Measurements from ENCODE around the gene CMSS1.

The CMSS1 gene

DNA sequence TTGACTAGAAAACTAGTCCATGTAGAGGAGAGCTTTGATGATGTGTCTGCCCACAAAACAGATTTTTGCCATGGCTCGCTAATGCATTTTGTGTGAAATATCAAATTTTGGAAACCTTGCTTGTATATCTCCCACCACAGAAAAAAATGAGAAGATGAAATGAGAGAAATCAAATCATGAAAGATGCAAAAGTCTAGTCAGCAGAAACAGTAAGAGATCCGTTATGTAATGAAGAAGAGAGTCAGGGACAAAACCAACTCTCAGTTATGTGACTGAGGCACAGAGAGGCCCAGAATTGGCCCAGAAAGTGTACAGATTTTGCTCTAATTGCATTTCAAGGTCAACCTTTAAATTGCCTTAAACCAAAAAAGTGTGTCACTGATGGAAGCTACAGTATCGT is 189.7 kb downstream of the CMSS1 start:
- Histone ChIP-seq H3K27ac (ENCODE audit: low read depth, low read length, severe bottlenecking) (no peak overlapping the region), H3K4me1 (ENCODE audit: control insufficient read depth, insufficient read depth, low read length, poor library complexity, severe bottlenecking) (peaks cover 37% of the 10 kb centered on the region), H3K4me3 (ENCODE audit: extremely low read depth, insufficient read depth, low read length, poor library complexity, severe bottlenecking) (no peak overlapping the region), H3K9me3 (ENCODE audit: control insufficient read depth, low read length) (no peaks in the 10 kb centered on the region), H3K36me3 (ENCODE audit: control insufficient read depth, insufficient read depth, low read length) (no peaks in the 10 kb centered on the region)
- 88 to 94% methylated on average over 1 of the region's 3 CpGs for WGBS, 2 experiments (ENCODE audit: insufficient coverage in 2 of 2)

DNA sequence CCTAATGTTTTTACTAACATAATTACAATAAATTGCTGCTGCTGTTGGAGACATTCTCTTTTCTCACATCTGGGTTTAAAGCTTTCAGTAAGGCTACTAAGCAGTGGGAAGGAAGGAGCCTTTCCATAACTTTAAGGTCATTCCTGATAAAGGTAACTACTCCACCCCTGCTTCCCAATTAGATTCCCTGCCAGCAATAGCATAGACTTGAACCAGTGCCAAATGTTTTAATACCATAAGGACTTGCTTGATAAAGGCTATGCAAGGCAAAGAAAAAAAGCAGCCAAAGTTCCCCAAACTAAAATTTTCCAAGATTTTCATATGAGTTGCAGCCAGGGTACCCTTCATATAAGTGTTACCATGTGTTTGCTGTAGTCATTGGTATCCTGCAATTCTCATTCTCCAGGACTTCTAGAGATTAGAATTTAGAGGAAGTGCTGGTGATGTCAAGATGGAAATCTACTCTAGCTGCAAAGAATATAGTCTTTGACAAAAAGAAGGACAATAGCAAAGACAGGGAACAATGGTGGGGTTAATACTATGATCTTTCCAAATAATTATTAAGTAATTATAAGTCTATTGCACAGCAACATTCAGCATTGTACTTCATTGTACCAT is 190.5 kb downstream of the CMSS1 start:
- H3K4me3 ChIP-seq (ENCODE audit: extremely low read depth, insufficient read depth, low read length, poor library complexity, severe bottlenecking) = no peak overlapping the region
- peaks cover 31% of the 10 kb centered on the region for H3K4me1 ChIP-seq (ENCODE audit: control insufficient read depth, insufficient read depth, low read length, poor library complexity, severe bottlenecking)
- H3K9me3 ChIP-seq (ENCODE audit: control insufficient read depth, low read length) = no peaks in the 10 kb centered on the region
- H3K27ac ChIP-seq (ENCODE audit: low read depth, low read length, severe bottlenecking) = no peak overlapping the region
- H3K36me3 ChIP-seq (ENCODE audit: control insufficient read depth, insufficient read depth, low read length) = no peaks in the 10 kb centered on the region

DNA sequence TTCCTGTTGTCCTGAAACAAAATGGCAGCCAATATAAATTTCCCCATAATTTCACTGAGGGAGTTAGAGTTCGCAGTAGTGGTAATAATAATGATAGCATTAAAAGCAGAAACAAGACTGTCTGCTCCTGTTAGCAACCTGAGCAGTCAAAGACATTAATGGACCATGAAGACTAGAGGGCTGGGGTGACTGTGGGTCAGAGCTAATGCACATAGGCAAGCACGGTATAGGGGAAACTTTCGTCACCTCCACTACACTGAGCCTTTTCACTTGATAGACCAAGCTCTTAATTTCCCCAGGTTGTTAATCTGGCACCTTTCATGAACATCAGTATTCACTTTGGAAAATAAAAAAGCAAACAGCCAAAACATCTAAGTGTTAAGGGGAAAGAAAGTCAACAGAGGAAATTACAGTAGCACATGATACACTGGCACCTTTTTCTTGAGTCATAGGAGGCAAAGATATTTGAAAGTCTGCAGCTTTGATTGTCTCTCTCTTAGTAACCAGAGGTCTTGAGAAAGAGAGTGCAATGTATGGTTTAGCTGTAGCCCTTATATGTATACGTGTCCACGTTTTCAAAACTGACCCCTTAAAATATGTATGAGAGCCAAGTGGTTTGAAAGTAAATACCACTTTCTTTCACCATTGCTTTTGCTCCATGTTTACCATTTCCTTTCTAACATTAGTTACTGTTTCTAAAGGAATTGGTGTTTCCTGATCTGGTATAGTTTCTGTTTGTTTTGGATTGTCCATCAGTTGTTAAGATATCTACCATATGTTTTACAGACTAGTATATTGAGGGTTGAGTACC is 191.8 kb downstream of the CMSS1 start:
- H3K27ac ChIP-seq (ENCODE audit: low read depth, low read length, severe bottlenecking) = no peak overlapping the region
- no CpG with 5 or more reads among the region's 5 CpGs for WGBS, 2 experiments (ENCODE audit: insufficient coverage in 2 of 2)
- no peaks in the 10 kb centered on the region for H3K9me3 ChIP-seq (ENCODE audit: control insufficient read depth, low read length)
- no peak overlapping the region for H3K4me3 ChIP-seq (ENCODE audit: extremely low read depth, insufficient read depth, low read length, poor library complexity, severe bottlenecking)
- H3K36me3 ChIP-seq (ENCODE audit: control insufficient read depth, insufficient read depth, low read length) = no peaks in the 10 kb centered on the region
- H3K4me1 ChIP-seq (ENCODE audit: control insufficient read depth, insufficient read depth, low read length, poor library complexity, severe bottlenecking) = peaks cover 31% of the 10 kb centered on the region

DNA sequence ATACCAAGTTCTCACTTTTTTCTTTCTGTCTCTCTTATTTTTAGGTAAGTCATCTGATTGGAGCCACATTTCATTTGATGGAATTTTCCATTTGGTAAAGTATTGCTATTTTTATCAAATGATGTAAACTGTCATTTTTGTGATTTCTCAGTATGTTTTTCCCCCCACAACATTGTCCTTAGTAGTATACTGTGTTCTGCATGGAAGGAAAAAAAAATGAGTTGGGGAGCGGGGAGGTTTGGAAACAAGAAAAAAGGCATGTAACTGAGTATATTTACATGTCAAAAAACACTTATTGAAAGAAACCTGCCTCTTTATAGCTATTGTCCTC is 192.4 kb downstream of the CMSS1 start:
- Histone ChIP-seq H3K27ac (ENCODE audit: low read depth, low read length, severe bottlenecking) (no peak overlapping the region), H3K4me1 (ENCODE audit: control insufficient read depth, insufficient read depth, low read length, poor library complexity, severe bottlenecking) (peaks cover 29% of the 10 kb centered on the region), H3K36me3 (ENCODE audit: control insufficient read depth, insufficient read depth, low read length) (no peaks in the 10 kb centered on the region), H3K4me3 (ENCODE audit: extremely low read depth, insufficient read depth, low read length, poor library complexity, severe bottlenecking) (no peak overlapping the region), H3K9me3 (ENCODE audit: control insufficient read depth, low read length) (peaks cover 2% of the 10 kb centered on the region)
- WGBS, 2 experiments (ENCODE audit: insufficient coverage in 2 of 2) = no CpG with 5 or more reads among the region's 1 CpG

DNA sequence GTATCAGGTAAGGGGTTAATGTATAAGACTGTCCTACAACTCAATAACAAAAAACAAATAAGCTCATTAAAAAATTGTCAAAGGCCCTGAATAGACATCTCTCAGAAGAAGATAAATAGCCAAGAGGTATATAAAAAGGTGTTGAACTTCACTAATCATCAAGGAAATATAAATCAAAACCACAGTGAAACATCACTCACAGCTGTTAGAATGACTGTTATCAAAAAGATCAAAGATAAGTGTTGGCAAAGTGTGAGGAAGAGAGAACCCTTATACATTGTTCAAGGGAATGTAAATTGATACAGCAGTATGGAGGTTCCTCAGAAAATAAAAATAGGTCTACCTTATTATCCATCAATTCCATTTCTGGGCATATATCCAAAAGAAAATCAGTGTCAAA is 201.1 kb downstream of the CMSS1 start:
- H3K27ac ChIP-seq (ENCODE audit: low read depth, low read length, severe bottlenecking) = no peak overlapping the region
- peaks cover 4% of the 10 kb centered on the region for H3K9me3 ChIP-seq (ENCODE audit: control insufficient read depth, low read length)
- H3K4me3 ChIP-seq (ENCODE audit: extremely low read depth, insufficient read depth, low read length, poor library complexity, severe bottlenecking) = no peak overlapping the region
- peaks cover 3% of the 10 kb centered on the region for H3K4me1 ChIP-seq (ENCODE audit: control insufficient read depth, insufficient read depth, low read length, poor library complexity, severe bottlenecking)
- H3K36me3 ChIP-seq (ENCODE audit: control insufficient read depth, insufficient read depth, low read length) = no peaks in the 10 kb centered on the region

DNA sequence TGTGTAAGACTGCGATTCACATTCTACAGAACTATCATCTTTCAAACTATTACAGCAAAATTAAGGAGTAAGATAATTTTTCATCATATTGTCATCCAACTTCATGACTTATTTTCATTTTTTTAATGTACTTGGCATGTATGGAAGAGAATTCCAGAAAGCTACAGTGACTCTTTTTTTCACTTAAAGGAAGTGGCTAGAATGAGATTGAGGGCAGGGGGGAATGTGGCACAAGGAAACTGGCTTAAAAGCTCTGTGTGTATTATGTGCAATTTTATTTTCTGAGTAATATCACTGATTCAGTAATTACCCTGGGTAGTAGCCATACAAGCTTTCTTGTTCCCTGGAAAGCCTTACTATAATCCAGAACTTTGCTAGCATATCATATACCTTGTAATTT is 202.1 kb downstream of the CMSS1 start:
- H3K9me3 ChIP-seq (ENCODE audit: control insufficient read depth, low read length) = peaks cover 4% of the 10 kb centered on the region
- no CpG with 5 or more reads among the region's 1 CpG for WGBS, 2 experiments (ENCODE audit: insufficient coverage in 2 of 2)
- H3K36me3 ChIP-seq (ENCODE audit: control insufficient read depth, insufficient read depth, low read length) = no peaks in the 10 kb centered on the region
- no peak overlapping the region for H3K4me3 ChIP-seq (ENCODE audit: extremely low read depth, insufficient read depth, low read length, poor library complexity, severe bottlenecking)
- H3K4me1 ChIP-seq (ENCODE audit: control insufficient read depth, insufficient read depth, low read length, poor library complexity, severe bottlenecking) = peaks cover 3% of the 10 kb centered on the region
- no peak overlapping the region for H3K27ac ChIP-seq (ENCODE audit: low read depth, low read length, severe bottlenecking)

DNA sequence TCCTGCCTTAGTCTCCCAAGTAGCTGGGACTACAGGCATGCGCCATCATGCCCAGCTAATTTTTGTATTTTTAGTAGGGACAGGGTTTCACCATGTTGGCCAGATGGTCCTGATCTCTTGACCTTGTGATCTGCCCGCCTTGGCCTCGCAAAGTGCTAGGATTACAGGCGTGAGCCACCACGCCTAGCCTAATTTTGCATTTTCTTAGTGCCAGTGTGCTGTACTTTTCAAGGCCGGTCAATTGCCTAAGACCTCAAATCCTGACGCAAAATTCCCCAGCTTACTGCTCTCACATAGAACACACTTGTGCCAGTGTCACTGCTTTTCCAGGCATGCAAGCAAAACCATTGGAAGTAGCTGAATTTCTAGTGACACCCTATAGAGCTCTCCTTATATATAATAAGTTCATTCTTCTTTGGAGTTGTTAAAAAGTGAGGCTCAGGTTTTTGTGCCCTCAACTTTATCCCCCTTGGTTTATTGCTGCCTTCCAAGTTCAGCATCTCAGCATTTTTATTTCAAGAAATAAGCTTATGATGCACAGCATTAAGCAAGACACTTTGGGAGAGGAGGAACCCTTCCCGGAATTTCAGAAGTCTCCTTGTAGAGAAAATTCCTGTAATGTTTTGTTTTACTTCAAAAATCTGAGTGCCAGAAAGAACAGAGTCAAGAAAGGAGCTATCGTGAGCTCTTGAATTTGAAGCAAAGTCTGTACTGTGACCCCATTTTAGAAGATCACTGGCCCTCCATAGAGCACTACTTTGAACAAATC is 203.4 kb downstream of the CMSS1 start:
- Histone ChIP-seq H3K4me1 (ENCODE audit: control insufficient read depth, insufficient read depth, low read length, poor library complexity, severe bottlenecking) (peaks cover 3% of the 10 kb centered on the region), H3K9me3 (ENCODE audit: control insufficient read depth, low read length) (no peaks in the 10 kb centered on the region), H3K36me3 (ENCODE audit: control insufficient read depth, insufficient read depth, low read length) (no peaks in the 10 kb centered on the region), H3K4me3 (ENCODE audit: extremely low read depth, insufficient read depth, low read length, poor library complexity, severe bottlenecking) (no peak overlapping the region), H3K27ac (ENCODE audit: low read depth, low read length, severe bottlenecking) (no peak overlapping the region)
- WGBS, 2 experiments (ENCODE audit: insufficient coverage in 2 of 2) = 91 to 93% methylated on average over 9 of the region's 9 CpGs

DNA sequence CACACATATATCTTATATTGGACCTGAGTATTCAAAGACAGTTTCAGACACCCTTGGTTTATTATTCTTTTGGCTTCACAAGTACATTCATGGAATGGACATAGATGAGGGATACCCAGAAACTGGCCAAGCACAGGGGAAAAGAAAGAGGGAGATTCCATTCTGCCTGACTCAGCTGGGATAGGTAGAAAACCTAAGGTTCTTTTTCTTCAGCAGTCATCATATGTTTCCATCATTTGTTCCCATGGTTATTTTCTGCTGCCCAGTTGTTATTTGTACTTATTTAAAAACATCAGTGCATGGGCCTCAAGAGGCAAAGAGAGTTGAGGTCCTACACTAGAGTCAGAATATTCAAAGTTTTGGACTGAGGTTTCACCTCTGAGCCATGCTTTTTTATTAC is 204.8 kb downstream of the CMSS1 start:
- no peak overlapping the region for H3K27ac ChIP-seq (ENCODE audit: low read depth, low read length, severe bottlenecking)
- no peaks in the 10 kb centered on the region for H3K36me3 ChIP-seq (ENCODE audit: control insufficient read depth, insufficient read depth, low read length)
- peaks cover 3% of the 10 kb centered on the region for H3K4me1 ChIP-seq (ENCODE audit: control insufficient read depth, insufficient read depth, low read length, poor library complexity, severe bottlenecking)
- H3K4me3 ChIP-seq (ENCODE audit: extremely low read depth, insufficient read depth, low read length, poor library complexity, severe bottlenecking) = no peak overlapping the region
- H3K9me3 ChIP-seq (ENCODE audit: control insufficient read depth, low read length) = no peaks in the 10 kb centered on the region

DNA sequence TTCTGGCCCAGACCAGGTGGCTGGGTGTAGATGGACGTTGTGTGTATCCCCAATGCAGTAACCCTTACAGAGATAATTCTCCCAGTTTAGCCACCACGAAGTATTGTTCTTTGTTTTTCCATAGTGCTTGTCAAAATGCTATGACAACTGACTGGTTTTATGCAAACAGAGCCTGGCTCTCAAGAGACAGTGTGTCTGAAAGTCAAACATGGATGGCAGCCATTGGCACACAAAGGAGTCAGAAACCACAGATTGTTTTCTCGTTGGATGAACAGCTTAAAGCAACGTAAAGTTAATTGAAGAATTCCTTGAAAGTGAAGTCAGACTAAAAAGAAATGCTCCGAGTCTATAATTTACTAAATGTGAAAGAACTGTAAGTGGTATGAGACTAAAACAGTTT is 205.5 kb downstream of the CMSS1 start:
- Histone ChIP-seq H3K4me1 (ENCODE audit: control insufficient read depth, insufficient read depth, low read length, poor library complexity, severe bottlenecking) (peaks cover 3% of the 10 kb centered on the region), H3K36me3 (ENCODE audit: control insufficient read depth, insufficient read depth, low read length) (no peaks in the 10 kb centered on the region), H3K27ac (ENCODE audit: low read depth, low read length, severe bottlenecking) (no peak overlapping the region), H3K4me3 (ENCODE audit: extremely low read depth, insufficient read depth, low read length, poor library complexity, severe bottlenecking) (no peak overlapping the region), H3K9me3 (ENCODE audit: control insufficient read depth, low read length) (no peaks in the 10 kb centered on the region)
- WGBS, 2 experiments (ENCODE audit: insufficient coverage in 2 of 2) = 95 to 96% methylated on average over 5 of the region's 5 CpGs

DNA sequence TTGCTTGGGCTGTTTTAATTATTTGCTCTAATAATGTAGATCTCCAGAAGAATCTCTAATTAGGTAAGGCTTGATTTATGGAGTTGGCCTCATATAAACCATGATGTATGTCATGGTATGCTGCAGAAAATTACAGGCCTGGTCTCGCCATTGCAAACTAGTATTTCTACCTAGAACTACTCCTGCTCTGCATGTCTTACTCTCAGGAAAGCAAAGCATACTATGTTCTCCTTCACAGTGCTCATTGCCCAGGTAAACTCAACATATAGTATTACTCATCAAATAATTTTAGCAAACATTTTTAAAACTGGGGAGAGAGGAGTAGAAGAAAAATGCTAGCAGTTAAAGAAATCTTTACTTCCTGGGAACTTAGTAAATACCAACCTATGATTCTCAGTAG is 205.9 kb downstream of the CMSS1 start:
- no peak overlapping the region for H3K4me3 ChIP-seq (ENCODE audit: extremely low read depth, insufficient read depth, low read length, poor library complexity, severe bottlenecking)

More for the DNA sequence above, 205.9 kb downstream of the CMSS1 start:
- Histone ChIP-seq H3K9me3 (ENCODE audit: control insufficient read depth, low read length) (no peaks in the 10 kb centered on the region), H3K36me3 (ENCODE audit: control insufficient read depth, insufficient read depth, low read length) (no peaks in the 10 kb centered on the region), H3K27ac (ENCODE audit: low read depth, low read length, severe bottlenecking) (no peak overlapping the region), H3K4me1 (ENCODE audit: control insufficient read depth, insufficient read depth, low read length, poor library complexity, severe bottlenecking) (peaks cover 3% of the 10 kb centered on the region)
- WGBS, 2 experiments (ENCODE audit: insufficient coverage in 2 of 2) = 100% methylated on average over 1 of the region's 1 CpG; no CpG with 5 or more reads in 1 of the 2 experiments
